GM12878 (cell line): Measurements from ENCODE around the gene OFD1. TPM values are rescaled to one million over a fixed set of nuclear protein-coding genes. Genes with fewer than 3 reads are reported as not detected.

ENCODE experiments used
- ATAC-seq: fragments of 200-7000 bp; cut with Tn5 transposase; 3 replicates; pipeline ENCODE4 v1.9.1; 2020; ENCODE audit warnings: mild to moderate bottlenecking, moderate library complexity
- BruUV-seq: library from RNA; stranded (reverse); fragments of 400-500 nt; replicated peaks from 2 replicates; lab custom pipeline; 2021; lab: Mats Ljungman, UMichigan
- CTCF ChIA-PET: fragments of 300-600 bp; sonication (Branson Sonifier 250); formaldehyde crosslinking; extraction: SDS; loops from one replicate; lab custom pipeline; 2021; ENCODE audit warnings: inconsistent platforms; lab: Yijun Ruan, JAX
- POLR2A ChIA-PET: fragments of 350-600 bp; formaldehyde crosslinking; extraction: SDS; loops from one replicate; lab custom pipeline; 2021; ENCODE audit warnings: inconsistent platforms; lab: Charles Lee
- RAD21 ChIA-PET: fragments of 300-600 bp; sonication (Branson Sonifier 250); formaldehyde crosslinking; loops from one replicate; lab custom pipeline; 2023; ENCODE audit warnings: antibody characterized with exemption; ENCODE audit not compliant: unreplicated experiment; lab: Charles Lee
- SMC1A ChIA-PET: fragments of 300-600 bp; sonication (Branson Sonifier 250); formaldehyde crosslinking; loops from one replicate; lab custom pipeline; 2023; ENCODE audit not compliant: unreplicated experiment, uncharacterized antibody; lab: Charles Lee
- DNase-seq: peaks from one replicate; pipeline ENCODE4 v3.0.0-alpha.2; 2011; ENCODE audit warnings: low read depth, low spot score
- FAIRE-seq: peaks from 3 replicates; lab custom pipeline; 2011; peaks lifted over from hg19 to GRCh38; lab: Jason Lieb, UNC
- H2AFZ ChIP-seq: 2 replicates; pipeline ENCODE4 v1.6.0; 2011; ENCODE audit warnings: low read depth, low read length, control low read depth; ENCODE audit not compliant: control insufficient read depth
- H3K27ac ChIP-seq: 2 replicates; pipeline ENCODE4 v1.5.1; 2011; ENCODE audit warnings: control low read depth; ENCODE audit not compliant: control insufficient read depth, insufficient read depth
- H3K27me3 ChIP-seq, 2 experiments: replicated peaks in 1 of 2; 2 replicates each; pipeline versions ENCODE4 v1.6.0 to v1.6.1; 2011; ENCODE audit warnings: low read length in 1 of 2; ENCODE audit not compliant: control insufficient read depth in 2 of 2, insufficient read depth in 2 of 2
- H3K36me3 ChIP-seq, 2 experiments: 2 replicates each; pipeline ENCODE4 v1.5.1; 2011; ENCODE audit warnings: low read length in 1 of 2; ENCODE audit not compliant: control insufficient read depth in 2 of 2, insufficient read depth in 2 of 2
- H3K4me1 ChIP-seq: 2 replicates; pipeline ENCODE4 v1.6.1; 2011; ENCODE audit warnings: mild to moderate bottlenecking, low read length, moderate library complexity, mixed read lengths; ENCODE audit not compliant: control insufficient read depth, insufficient read depth
- H3K4me2 ChIP-seq: 2 replicates; pipeline ENCODE4 v1.6.0; 2011; ENCODE audit warnings: control low read depth; ENCODE audit not compliant: control insufficient read depth, insufficient read depth
- H3K4me3 ChIP-seq: fragments of 200-600 bp; sonication (generic); 2 replicates; pipeline ENCODE4 v1.5.1; 2016
- H3K79me2 ChIP-seq: 2 replicates; pipeline ENCODE4 v1.6.0; 2011; ENCODE audit warnings: low read length; ENCODE audit not compliant: control insufficient read depth, insufficient read depth
- H3K9ac ChIP-seq: 2 replicates; pipeline ENCODE4 v1.8.0; 2011; ENCODE audit warnings: low read length, control low read depth, mixed read lengths; ENCODE audit not compliant: control insufficient read depth, insufficient read depth
- H3K9me3 ChIP-seq: replicated peaks from 3 replicates; pipeline ENCODE4 v1.5.1; 2011; ENCODE audit warnings: mild to moderate bottlenecking, low read length; ENCODE audit not compliant: control insufficient read depth, insufficient read depth
- H4K20me1 ChIP-seq: 2 replicates; pipeline ENCODE4 v1.6.0; 2011; ENCODE audit not compliant: control insufficient read depth, insufficient read depth
- DPF2 ChIP-seq: fragments of 450-650 bp; IDR thresholded peaks from 2 replicates; pipeline ENCODE4 v1.6.1; 2017; ENCODE audit warnings: mild to moderate bottlenecking
- HDAC6 ChIP-seq: fragments of 200-600 bp; sonication (generic); IDR thresholded peaks from one replicate; pipeline ENCODE4 v1.8.0; 2017; ENCODE audit warnings: antibody characterized with exemption; ENCODE audit not compliant: unreplicated experiment
- NFYA ChIP-seq: IDR thresholded peaks from 2 replicates; pipeline ENCODE4 v1.6.1; 2011; ENCODE audit warnings: low read depth, mild to moderate bottlenecking, low read length, improper control_type of control experiment, borderline replicate concordance
- POU2F2 ChIP-seq: IDR thresholded peaks from 3 replicates; pipeline ENCODE4 v1.6.1; 2011; ENCODE audit warnings: low read depth, mild to moderate bottlenecking, low read length, borderline replicate concordance
- SP1 ChIP-seq: IDR thresholded peaks from one replicate; pipeline ENCODE4 v1.6.1; 2011; ENCODE audit warnings: low read depth, low read length
- SUPT20H ChIP-seq: IDR thresholded peaks from 2 replicates; pipeline ENCODE4 v1.6.1; 2011; ENCODE audit warnings: low read depth, mild to moderate bottlenecking, low read length, moderate library complexity, borderline replicate concordance; ENCODE audit not compliant: control insufficient read depth
- WGBS: methylation state at CpG from one replicate; pipeline ENCODE4 v1.1.6; 2016; ENCODE audit warnings: low lambda C conversion rate; ENCODE audit not compliant: insufficient replicate concordance, insufficient coverage; ENCODE audit errors: missing lambda C conversion rate; 5-methylcytosine and 5-hydroxymethylcytosine counted together
- in situ Hi-C: fragments of 300-500 bp; cut with MboI; formaldehyde crosslinking; loops from 9 replicates; pipeline ENCODE4 v1.14.3; 2018; ENCODE audit warnings: mixed read lengths
- intact Hi-C: fragments of 100-400 bp; cut with micrococcal nuclease; formaldehyde crosslinking; loops from one replicate; pipeline ENCODE4 v1.14.2; 2022; ENCODE audit not compliant: unreplicated experiment
- polyA plus RNA-seq, 11 experiments: library from polyadenylated mRNA; depleted of rRNA in 4 of 11; unstranded in 6 of 11; stranded (reverse) in 5 of 11; fragments of >200 nt; fragmentation: Nextera tagmentation in 4 of 11; fragmentation: Illumina TruSeq in 1 of 11; extraction: Ambion mirVana in 4 of 11; extraction: Trizol in 1 of 11; gene quantifications; 1 replicate in 1 of 11; 2 replicates in 10 of 11; pipeline versions ENCODE4 v1.2.1 to v1.2.3, GENCODE V29; 2011 to 2016; ENCODE audit warnings: inconsistent platforms in 2 of 11, missing spikeins in 2 of 11, low read depth in 1 of 11
- total RNA-seq, 4 experiments: library from RNA; depleted of rRNA in 3 of 4; stranded (reverse); fragments of >200 nt in 3 of 4; fragmentation: Illumina TruSeq in 1 of 4; extraction: Trizol in 1 of 4; gene quantifications; 2 replicates each; pipeline versions ENCODE4 v1.2.1 to v1.2.3, GENCODE V29; 2013 to 2021
- TF ChIP-seq, protein P1 (sequence below): fragments of 450-650 bp; IDR thresholded peaks from 2 replicates; pipeline ENCODE4 v1.6.1; 2017; ENCODE audit warnings: mild to moderate bottlenecking, moderate library complexity
- TF ChIP-seq, protein P2 (sequence below): IDR thresholded peaks from 2 replicates; pipeline ENCODE4 v1.6.1; 2012; ENCODE audit warnings: low read depth, low read length, improper control_type of control experiment

OFD1 gene
- total and polyA plus RNA-seq, 10 of the 15 experiments (the other 5 are each of a cell fraction or from before 2014, with no cell fraction given) = 22.4 to 77.2 (median 34.1) TPM

DNA sequence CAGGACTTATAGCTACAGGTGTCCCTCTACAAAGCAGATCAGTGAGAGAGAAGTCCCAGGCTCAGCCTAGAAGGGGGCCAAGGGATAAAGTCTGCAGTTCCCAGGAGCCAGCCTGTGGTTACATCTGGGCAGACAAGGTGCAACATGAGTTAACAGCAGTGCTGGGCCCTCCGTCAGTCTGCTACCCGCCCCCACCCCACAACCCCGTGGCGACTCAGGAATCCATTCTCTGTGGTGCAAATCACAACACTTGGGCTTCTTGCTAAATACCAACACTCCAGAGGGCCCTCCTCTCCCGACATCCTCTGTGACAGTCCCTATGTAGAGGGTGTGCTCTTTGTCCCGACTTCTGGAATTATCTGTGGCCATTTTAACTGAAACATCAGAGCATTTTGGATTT lies 68.6 kb downstream of the OFD1 start:
- ChIA-PET POLR2A (no interaction called here), RAD21 (no interaction called here)
- H4K20me1 ChIP-seq = no peaks in the 10 kb centered on the region

More for the DNA sequence above, 68.6 kb downstream of the OFD1 start:
- no peak overlapping the region for H3K9ac ChIP-seq
- H3K27ac ChIP-seq = no peak overlapping the region
- no peaks in the 10 kb centered on the region for H3K4me1 ChIP-seq
- TF ChIP-seq DPF2 (no peak), POU2F2 (no peak), HDAC6 (no peak), NFYA (no peak), SP1 (no peak), SUPT20H (no peak)
- TF ChIP-seq, protein P1, sequence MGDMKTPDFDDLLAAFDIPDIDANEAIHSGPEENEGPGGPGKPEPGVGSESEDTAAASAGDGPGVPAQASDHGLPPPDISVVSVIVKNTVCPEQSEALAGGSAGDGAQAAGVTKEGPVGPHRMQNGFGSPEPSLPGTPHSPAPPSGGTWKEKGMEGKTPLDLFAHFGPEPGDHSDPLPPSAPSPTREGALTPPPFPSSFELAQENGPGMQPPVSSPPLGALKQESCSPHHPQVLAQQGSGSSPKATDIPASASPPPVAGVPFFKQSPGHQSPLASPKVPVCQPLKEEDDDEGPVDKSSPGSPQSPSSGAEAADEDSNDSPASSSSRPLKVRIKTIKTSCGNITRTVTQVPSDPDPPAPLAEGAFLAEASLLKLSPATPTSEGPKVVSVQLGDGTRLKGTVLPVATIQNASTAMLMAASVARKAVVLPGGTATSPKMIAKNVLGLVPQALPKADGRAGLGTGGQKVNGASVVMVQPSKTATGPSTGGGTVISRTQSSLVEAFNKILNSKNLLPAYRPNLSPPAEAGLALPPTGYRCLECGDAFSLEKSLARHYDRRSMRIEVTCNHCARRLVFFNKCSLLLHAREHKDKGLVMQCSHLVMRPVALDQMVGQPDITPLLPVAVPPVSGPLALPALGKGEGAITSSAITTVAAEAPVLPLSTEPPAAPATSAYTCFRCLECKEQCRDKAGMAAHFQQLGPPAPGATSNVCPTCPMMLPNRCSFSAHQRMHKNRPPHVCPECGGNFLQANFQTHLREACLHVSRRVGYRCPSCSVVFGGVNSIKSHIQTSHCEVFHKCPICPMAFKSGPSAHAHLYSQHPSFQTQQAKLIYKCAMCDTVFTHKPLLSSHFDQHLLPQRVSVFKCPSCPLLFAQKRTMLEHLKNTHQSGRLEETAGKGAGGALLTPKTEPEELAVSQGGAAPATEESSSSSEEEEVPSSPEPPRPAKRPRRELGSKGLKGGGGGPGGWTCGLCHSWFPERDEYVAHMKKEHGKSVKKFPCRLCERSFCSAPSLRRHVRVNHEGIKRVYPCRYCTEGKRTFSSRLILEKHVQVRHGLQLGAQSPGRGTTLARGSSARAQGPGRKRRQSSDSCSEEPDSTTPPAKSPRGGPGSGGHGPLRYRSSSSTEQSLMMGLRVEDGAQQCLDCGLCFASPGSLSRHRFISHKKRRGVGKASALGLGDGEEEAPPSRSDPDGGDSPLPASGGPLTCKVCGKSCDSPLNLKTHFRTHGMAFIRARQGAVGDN = no peak
- TF ChIP-seq, protein P2, sequence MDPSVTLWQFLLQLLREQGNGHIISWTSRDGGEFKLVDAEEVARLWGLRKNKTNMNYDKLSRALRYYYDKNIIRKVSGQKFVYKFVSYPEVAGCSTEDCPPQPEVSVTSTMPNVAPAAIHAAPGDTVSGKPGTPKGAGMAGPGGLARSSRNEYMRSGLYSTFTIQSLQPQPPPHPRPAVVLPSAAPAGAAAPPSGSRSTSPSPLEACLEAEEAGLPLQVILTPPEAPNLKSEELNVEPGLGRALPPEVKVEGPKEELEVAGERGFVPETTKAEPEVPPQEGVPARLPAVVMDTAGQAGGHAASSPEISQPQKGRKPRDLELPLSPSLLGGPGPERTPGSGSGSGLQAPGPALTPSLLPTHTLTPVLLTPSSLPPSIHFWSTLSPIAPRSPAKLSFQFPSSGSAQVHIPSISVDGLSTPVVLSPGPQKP = no peak
- TF ChIP-seq, all 136 proteins: peak for 0
- Histone ChIP-seq H3K79me2 (no peaks in the 10 kb centered on the region), H2AFZ (no peak overlapping the region), H3K4me3 (no peak overlapping the region), H3K9me3 (no peaks in the 10 kb centered on the region; the same call in 2 of the 3 replicates), H3K4me2 (no peak overlapping the region), H3K36me3 (no peaks in the 10 kb centered on the region), H3K27me3 (0 out of 4 replicates have a peak, but pooled peaks cover 0 to 6% of the 10 kb centered on the region in 2 experiments)
- DNase-seq (no peak), ATAC-seq (no peak), FAIRE-seq (no peak)
- no TSS peak for BruUV-seq
- in situ Hi-C loops (no loop called here), intact Hi-C loops (no loop called here)
- 30% methylated on average over 6 of the region's 6 CpGs for WGBS
- ChIA-PET SMC1A (interaction anchor here (1.2 to 1.6 kb wide), 2 partner anchors 41 to 54 kb away, joined by 3 to 6 read pairs; no protein-coding TSS in a partner anchor), CTCF (interaction anchor here (0.9 kb wide), 1 partner anchor 291 kb away, joined by 3 read pairs; no protein-coding TSS in a partner anchor)
